Mononuclear cell (primary cell): ENCODE results near the gene SVOP. TPM values are rescaled to one million over a fixed set of nuclear protein-coding genes. Genes with fewer than 3 reads are reported as not detected.

Experiments
- total RNA-seq: library from RNA; depleted of rRNA; stranded (reverse); fragments of >200 nt; gene quantifications from one replicate; pipeline ENCODE4 v1.2.3, GENCODE V29; 2012

Gene SVOP
- total RNA-seq, 1 donor: not detected

Other genes with a start within 250 kb of the SVOP start
- 12.6 TPM for gene SSH1, start 163.5 kb downstream of the SVOP start, total RNA-seq
- not detected for gene DAO, start 141.0 kb downstream of the SVOP start, total RNA-seq
- gene USP30, start 31.5 kb upstream of the SVOP start, total RNA-seq: 34.3 TPM
- 6.8 TPM for gene ALKBH2, start 72.4 kb upstream of the SVOP start, total RNA-seq
- 2.9 TPM for gene UNG, start 76.5 kb upstream of the SVOP start, total RNA-seq
- gene ACACB, start 95.5 kb upstream of the SVOP start, total RNA-seq: 6.4 TPM